CD8-positive, alpha-beta memory T cell (primary cell): ENCODE data around the gene SPAG4. TPM values are rescaled to one million over a fixed set of nuclear protein-coding genes. Genes with fewer than 3 reads are reported as not detected.

ENCODE experiments used
- CTCF ChIA-PET: fragments of 350-600 bp; sonication (Branson Sonifier 250); formaldehyde crosslinking; loops from one replicate; lab custom pipeline; 2021; ENCODE audit warnings: antibody characterized with exemption; lab: Charles Lee
- POLR2A ChIA-PET: fragments of 350-600 bp; sonication (Branson Sonifier 250); formaldehyde crosslinking; loops from one replicate; lab custom pipeline; 2021; ENCODE audit warnings: antibody characterized with exemption; lab: Charles Lee
- DNase-seq, 5 donors: peaks; one replicate each; pipeline versions ENCODE4 v3.0.0 to v3.0.0-alpha.2; 2020 to 2022; ENCODE audit warnings: mixed read lengths in 1 of 5
- H3K27ac ChIP-seq: one replicate; pipeline ENCODE4 v1.7.0; 2013; ENCODE audit warnings: low read depth, mild to moderate bottlenecking, low read length, moderate library complexity
- H3K27me3 ChIP-seq: 2 replicates; pipeline ENCODE4 v1.7.0; 2013; ENCODE audit warnings: low read length, mild to moderate bottlenecking; ENCODE audit not compliant: insufficient read depth, poor library complexity, severe bottlenecking
- H3K36me3 ChIP-seq: 2 replicates; pipeline ENCODE4 v1.7.0; 2013; ENCODE audit warnings: mild to moderate bottlenecking, low read length, moderate library complexity; ENCODE audit not compliant: insufficient read depth
- H3K4me1 ChIP-seq: 2 replicates; pipeline ENCODE4 v1.7.0; 2013; ENCODE audit warnings: mild to moderate bottlenecking, low read length, moderate library complexity; ENCODE audit not compliant: insufficient read depth
- H3K4me3 ChIP-seq: 2 replicates; pipeline ENCODE4 v1.7.0; 2013; ENCODE audit warnings: mild to moderate bottlenecking, low read length
- H3K9me3 ChIP-seq: 2 replicates; pipeline ENCODE4 v1.7.0; 2013; ENCODE audit warnings: mild to moderate bottlenecking, low read length
- H3K27ac Mint-ChIP-seq, 8 donors: one replicate each; pipeline ENCODE4 v1.8.0; 2020 to 2021; ENCODE audit warnings: mixed read lengths in 8 of 8, mild to moderate bottlenecking in 6 of 8, inconsistent platforms in 3 of 8, moderate library complexity in 3 of 8
- H3K27me3 Mint-ChIP-seq, 2 donors: one replicate each; pipeline ENCODE4 v1.8.0; 2020 to 2021; ENCODE audit warnings: mixed read lengths in 2 of 2, mild to moderate bottlenecking in 1 of 2, moderate library complexity in 1 of 2
- H3K36me3 Mint-ChIP-seq, 3 donors: one replicate each; pipeline ENCODE4 v1.8.0; 2020 to 2021; ENCODE audit warnings: mixed read lengths in 3 of 3, inconsistent platforms in 1 of 3, mild to moderate bottlenecking in 1 of 3
- H3K4me1 Mint-ChIP-seq, 3 donors: one replicate each; pipeline ENCODE4 v1.8.0; 2020 to 2021; ENCODE audit warnings: mixed read lengths in 3 of 3, inconsistent platforms in 1 of 3, mild to moderate bottlenecking in 1 of 3
- H3K4me3 Mint-ChIP-seq, 7 donors: one replicate each; pipeline ENCODE4 v1.8.0; 2020 to 2021; ENCODE audit warnings: mixed read lengths in 7 of 7, mild to moderate bottlenecking in 6 of 7, moderate library complexity in 4 of 7, inconsistent platforms in 2 of 7
- H3K9me3 Mint-ChIP-seq, 5 donors: one replicate each; pipeline ENCODE4 v1.8.0; 2020 to 2022; ENCODE audit warnings: mixed read lengths in 5 of 5, mild to moderate bottlenecking in 3 of 5, moderate library complexity in 2 of 5, inconsistent platforms in 1 of 5
- polyA plus RNA-seq: library from polyadenylated mRNA; unstranded; fragments of 300-500 nt; fragmentation: Illumina TruSeq; gene quantifications from one replicate; pipeline ENCODE4 v1.2.3, GENCODE V29; 2021
- total RNA-seq, 2 experiments: library from RNA; stranded (reverse); gene quantifications; one replicate each; pipeline ENCODE4 v1.2.3, GENCODE V29; 2021

SPAG4 gene
- total and polyA plus RNA-seq, 3 experiments from 2014 or later: 1.1 to 2.1 (median 2.1) TPM

GRCh38 chr20:35592339-35592974, 23.2 kb upstream of the SPAG4 start:
- no peak for DNase-seq
- ChIA-PET POLR2A (no interaction called here), CTCF (interaction anchor here (1.7 kb wide), 1 partner anchor 9 kb away, joined by 7 read pairs; no protein-coding TSS in a partner anchor)
- Mint-ChIP-seq H3K4me3 (no peak overlapping the region), H3K36me3 (no peaks in the 10 kb centered on the region), H3K27ac (no peak overlapping the region), H3K4me1 (no peaks in the 10 kb centered on the region), H3K27me3 (peaks cover 0 to 3% of the 10 kb centered on the region in 2 donors), H3K9me3 (no peaks in the 10 kb centered on the region)
- Histone ChIP-seq H3K36me3 (no peaks in the 10 kb centered on the region), H3K4me3 (no peak overlapping the region), H3K27me3 (no peaks in the 10 kb centered on the region), H3K9me3 (no peaks in the 10 kb centered on the region), H3K4me1 (no peaks in the 10 kb centered on the region), H3K27ac (no peak overlapping the region)

GRCh38 chr20:35595456-35595855, 20.2 kb upstream of the SPAG4 start:
- Histone ChIP-seq H3K27me3 (no peaks in the 10 kb centered on the region), H3K9me3 (no peaks in the 10 kb centered on the region), H3K4me3 (no peak overlapping the region), H3K36me3 (no peaks in the 10 kb centered on the region), H3K4me1 (no peaks in the 10 kb centered on the region), H3K27ac (no peak overlapping the region)
- Mint-ChIP-seq H3K9me3 (no peaks in the 10 kb centered on the region), H3K27ac (no peak overlapping the region), H3K27me3 (peaks cover 11 to 16% of the 10 kb centered on the region in 2 donors), H3K36me3 (no peaks in the 10 kb centered on the region), H3K4me1 (no peaks in the 10 kb centered on the region), H3K4me3 (no peak overlapping the region)
- POLR2A ChIA-PET: no interaction called here
- DNase-seq: no peak
- CTCF ChIA-PET: interaction anchor here (1.3 kb wide), 2 partner anchors 9 to 10 kb away, joined by 3 read pairs; no protein-coding TSS in a partner anchor

GRCh38 chr20:35595901-35596300, 19.7 kb upstream of the SPAG4 start:
- Mint-ChIP-seq H3K27ac (no peak overlapping the region), H3K9me3 (no peaks in the 10 kb centered on the region), H3K36me3 (no peaks in the 10 kb centered on the region), H3K4me3 (no peak overlapping the region), H3K4me1 (peaks cover 2 to 4% (median 4%) of the 10 kb centered on the region in 3 donors), H3K27me3 (peaks cover 11 to 18% of the 10 kb centered on the region in 2 donors)
- no peak for DNase-seq
- H3K4me3 ChIP-seq: no peak overlapping the region
- peaks cover 4% of the 10 kb centered on the region for H3K27me3 ChIP-seq
- H3K27ac ChIP-seq: no peak overlapping the region
- CTCF ChIA-PET: interaction anchor here (1.3 kb wide), 1 partner anchor 11 kb away, joined by 3 read pairs; no protein-coding TSS in a partner anchor
- H3K4me1 ChIP-seq: peaks cover 3% of the 10 kb centered on the region
- POLR2A ChIA-PET: no interaction called here
- H3K9me3 ChIP-seq: no peaks in the 10 kb centered on the region
- H3K36me3 ChIP-seq: no peaks in the 10 kb centered on the region

GRCh38 chr20:35597186-35597585, 18.4 kb upstream of the SPAG4 start:
- Histone ChIP-seq H3K9me3 (no peaks in the 10 kb centered on the region), H3K27ac (no peak overlapping the region), H3K27me3 (peaks cover 9% of the 10 kb centered on the region), H3K36me3 (no peaks in the 10 kb centered on the region), H3K4me1 (peaks cover 9% of the 10 kb centered on the region), H3K4me3 (no peak overlapping the region)
- Mint-ChIP-seq H3K36me3 (no peaks in the 10 kb centered on the region), H3K4me3 (no peak overlapping the region), H3K4me1 (peaks cover 5 to 15% (median 10%) of the 10 kb centered on the region in 3 donors), H3K9me3 (no peaks in the 10 kb centered on the region), H3K27me3 (peaks cover 16 to 23% of the 10 kb centered on the region in 2 donors), H3K27ac (no peak overlapping the region)
- DNase-seq: no peak
- CTCF ChIA-PET: no interaction called here
- POLR2A ChIA-PET: no interaction called here

- ChIA-PET CTCF (interaction anchor here (0.7 to 0.9 kb wide), 2 partner anchors 21 to 120 kb away, joined by 3 read pairs; no protein-coding TSS in a partner anchor), POLR2A (no interaction called here)
- Mint-ChIP-seq H3K36me3 (peaks cover 0 to 1% (median 0%) of the 10 kb centered on the region in 3 donors), H3K27me3 (peaks cover 16 to 23% of the 10 kb centered on the region in 2 donors), H3K4me1 (peaks cover 5 to 15% (median 10%) of the 10 kb centered on the region in 3 donors), H3K9me3 (no peaks in the 10 kb centered on the region), H3K4me3 (peak overlapping the region in 2 of 7 donors; percentile 63 to 67), H3K27ac (peak overlapping the region in 1 of 8 donors; percentile 69)
- H3K4me3 ChIP-seq: no peak overlapping the region
- DNase-seq: no peak
- H3K36me3 ChIP-seq: no peaks in the 10 kb centered on the region
- H3K4me1 ChIP-seq: peaks cover 9% of the 10 kb centered on the region
- H3K27ac ChIP-seq: no peak overlapping the region
- no peaks in the 10 kb centered on the region for H3K9me3 ChIP-seq
- peaks cover 12% of the 10 kb centered on the region for H3K27me3 ChIP-seq
Measured at GRCh38 chr20:35598476-35598875, 17.2 kb upstream of the SPAG4 start.

GRCh38 chr20:35598899-35599775, 16.5 kb upstream of the SPAG4 start:
- Mint-ChIP-seq H3K36me3 (peaks cover 0 to 1% (median 0%) of the 10 kb centered on the region in 3 donors), H3K9me3 (no peaks in the 10 kb centered on the region), H3K27ac (no peak overlapping the region), H3K4me1 (peaks cover 5 to 15% (median 10%) of the 10 kb centered on the region in 3 donors), H3K4me3 (no peak overlapping the region), H3K27me3 (peaks cover 16 to 23% of the 10 kb centered on the region in 2 donors)
- H3K27ac ChIP-seq: no peak overlapping the region
- H3K4me1 ChIP-seq: peaks cover 9% of the 10 kb centered on the region
- DNase-seq: no peak
- no peaks in the 10 kb centered on the region for H3K9me3 ChIP-seq
- H3K36me3 ChIP-seq: no peaks in the 10 kb centered on the region
- H3K27me3 ChIP-seq: peaks cover 12% of the 10 kb centered on the region
- no peak overlapping the region for H3K4me3 ChIP-seq
- POLR2A ChIA-PET: no interaction called here
- CTCF ChIA-PET: interaction anchor here (0.5 to 0.9 kb wide), 3 partner anchors 20 to 127 kb away, joined by 3 read pairs; no protein-coding TSS in a partner anchor

- Mint-ChIP-seq H3K27me3 (peaks cover 16 to 23% of the 10 kb centered on the region in 2 donors), H3K27ac (no peak overlapping the region), H3K4me3 (peak overlapping the region in 3 of 7 donors; percentile 11 to 74 (median 17)), H3K4me1 (peaks cover 5 to 15% (median 10%) of the 10 kb centered on the region in 3 donors), H3K36me3 (peaks cover 0 to 1% (median 0%) of the 10 kb centered on the region in 3 donors), H3K9me3 (no peaks in the 10 kb centered on the region)
- Histone ChIP-seq H3K4me1 (peaks cover 9% of the 10 kb centered on the region), H3K27me3 (peaks cover 12% of the 10 kb centered on the region), H3K27ac (no peak overlapping the region), H3K36me3 (no peaks in the 10 kb centered on the region), H3K9me3 (no peaks in the 10 kb centered on the region), H3K4me3 (no peak overlapping the region)
- ChIA-PET POLR2A (no interaction called here), CTCF (interaction anchor here (2.1 kb wide), 1 partner anchor 58 kb away, joined by 5 read pairs; the partner anchor contains the start of gene ERGIC3)
- no peak for DNase-seq
Measured at GRCh38 chr20:35599776-35600120, 15.9 kb upstream of the SPAG4 start.
